HepG2 (cell line): ENCODE data around the gene FIBCD1. TPM values are rescaled to one million over a fixed set of nuclear protein-coding genes. Genes with fewer than 3 reads are reported as not detected.
A peak's percentile ranks its signal among the peaks of the same experiment; 100 is the strongest.

Source experiments
- ATAC-seq: fragments of 200-7000 bp; cut with Tn5 transposase; 3 replicates; pipeline ENCODE4 v1.9.1; 2020; ENCODE audit warnings: mild to moderate bottlenecking, moderate library complexity
- BruUV-seq: library from RNA; stranded (reverse); fragments of 400-500 nt; replicated peaks from 2 replicates; lab custom pipeline; 2021; lab: Mats Ljungman, UMichigan
- CTCF ChIA-PET: fragments of 300-600 bp; formaldehyde crosslinking; extraction: SDS; loops from one replicate; lab custom pipeline; 2021; ENCODE audit warnings: low total read pairs, inconsistent platforms, low intra/inter-chr PET ratio; lab: Yijun Ruan, JAX
- POLR2A ChIA-PET: fragments of 350-600 bp; sonication (Branson Sonifier 250); formaldehyde crosslinking; loops from one replicate; lab custom pipeline; 2020; ENCODE audit warnings: antibody characterized with exemption, inconsistent platforms; lab: Yijun Ruan, JAX
- DNase-seq: peaks from one replicate; pipeline ENCODE4 v3.0.0-alpha.2; 2015; ENCODE audit warnings: low spot score
- FAIRE-seq: peaks from 3 replicates; lab custom pipeline; 2011; peaks lifted over from hg19 to GRCh38; lab: Jason Lieb, UNC
- H2AFZ ChIP-seq: one replicate; pipeline ENCODE4 v1.6.1; 2011; ENCODE audit warnings: low read length, inconsistent platforms
- H3K27ac ChIP-seq: fragments of 300-600 bp; 3 replicates; pipeline ENCODE4 v1.8.0; 2011; ENCODE audit warnings: mixed run types, mild to moderate bottlenecking, mixed read lengths, low read length, inconsistent platforms; ENCODE audit not compliant: insufficient read depth; ENCODE audit errors: extremely low read length
- H3K27me3 ChIP-seq, 2 experiments: fragments of 200-600 bp in 1 of 2; 2 replicates in 1 of 2; 3 replicates in 1 of 2; pipeline versions ENCODE4 v1.6.0 to v1.8.0; 2011; ENCODE audit warnings: low read length in 2 of 2, mild to moderate bottlenecking in 2 of 2, moderate library complexity in 2 of 2, inconsistent platforms in 1 of 2; ENCODE audit not compliant: insufficient read depth in 2 of 2, control insufficient read depth in 1 of 2
- H3K36me3 ChIP-seq, 2 experiments: fragments of 200-600 bp in 1 of 2; replicated peaks in 1 of 2; 2 replicates in 1 of 2; 3 replicates in 1 of 2; pipeline versions ENCODE4 v1.5.1 to v1.8.0; 2011; ENCODE audit warnings: low read length in 2 of 2, inconsistent platforms in 1 of 2; ENCODE audit not compliant: insufficient read depth in 2 of 2, control insufficient read depth in 1 of 2
- H3K4me1 ChIP-seq: 2 replicates; pipeline ENCODE4 v1.5.1; 2012; ENCODE audit warnings: low read length, inconsistent platforms; ENCODE audit not compliant: insufficient read depth
- H3K4me2 ChIP-seq: 2 replicates; pipeline ENCODE4 v1.6.0; 2011; ENCODE audit warnings: low read depth, low read length, inconsistent platforms
- H3K4me3 ChIP-seq, 3 experiments: fragments of 200-600 bp in 1 of 3; sonication (generic), shearing (Covaris generic) in 1 of 3; replicated peaks in 1 of 3; 2 replicates each; pipeline ENCODE4 v1.5.1; 2011 to 2016; ENCODE audit warnings: low read length in 3 of 3, inconsistent platforms in 2 of 3, low read depth in 2 of 3, mild to moderate bottlenecking in 2 of 3, control low read depth in 1 of 3, mixed read lengths in 1 of 3; ENCODE audit not compliant: insufficient read depth in 1 of 3
- H3K79me2 ChIP-seq: one replicate; pipeline ENCODE4 v1.6.1; 2011; ENCODE audit warnings: low read length, inconsistent platforms; ENCODE audit not compliant: insufficient read depth
- H3K9ac ChIP-seq: 2 replicates; pipeline ENCODE4 v1.6.0; 2011; ENCODE audit warnings: mild to moderate bottlenecking, low read depth, low read length, inconsistent platforms; ENCODE audit not compliant: insufficient read depth
- H3K9me3 ChIP-seq: 2 replicates; pipeline ENCODE4 v1.5.1; 2012; ENCODE audit warnings: mild to moderate bottlenecking, low read length
- H4K20me1 ChIP-seq: 2 replicates; pipeline ENCODE4 v1.6.0; 2011; ENCODE audit warnings: inconsistent platforms, mild to moderate bottlenecking, low read length, moderate library complexity; ENCODE audit not compliant: insufficient read depth
- CCAR2 ChIP-seq: fragments of 200-400 bp; formaldehyde crosslinking; optimal IDR thresholded peaks from 2 replicates; pipeline ENCODE3; 2018; ENCODE audit warnings: low read depth, mild to moderate bottlenecking, low read length, moderate library complexity
- CEBPB ChIP-seq: IDR thresholded peaks from 2 replicates; pipeline ENCODE4 v1.6.1; 2011; ENCODE audit warnings: low read depth, low read length, improper control_type of control experiment, borderline replicate concordance
- JUNB ChIP-seq: sonication (generic); formaldehyde crosslinking; IDR thresholded peaks from 2 replicates; pipeline ENCODE4 v1.8.0; 2022; ENCODE audit warnings: missing genetic modification reagents, mild to moderate bottlenecking, borderline replicate concordance
- NONO ChIP-seq, 2 experiments: fragments of 450-650 bp in 1 of 2; sonication (generic) in 1 of 2; formaldehyde crosslinking in 1 of 2; IDR thresholded peaks in 1 of 2; conservative IDR thresholded peaks in 1 of 2; 2 replicates each; pipeline versions ENCODE4 v1.6.1 to v1.8.0; 2017 to 2022; ENCODE audit warnings: mild to moderate bottlenecking in 1 of 2, missing genetic modification reagents in 1 of 2, moderate library complexity in 1 of 2
- PITX1 ChIP-seq: sonication (generic); formaldehyde crosslinking; IDR thresholded peaks from 2 replicates; pipeline ENCODE4 v1.5.1; 2020; ENCODE audit warnings: mild to moderate bottlenecking, missing genetic modification reagents
- SIX1 ChIP-seq: sonication (generic); formaldehyde crosslinking; IDR thresholded peaks from 2 replicates; pipeline ENCODE4 v1.4.0; 2020; ENCODE audit warnings: missing genetic modification reagents, borderline replicate concordance
- TBP ChIP-seq: sonication (generic); formaldehyde crosslinking; IDR thresholded peaks from 2 replicates; pipeline ENCODE4 v1.5.0; 2020; ENCODE audit warnings: missing genetic modification reagents
- TBX2 ChIP-seq: sonication (generic); formaldehyde crosslinking; IDR thresholded peaks from 2 replicates; pipeline ENCODE4 v1.5.0; 2020; ENCODE audit warnings: missing genetic modification reagents, mild to moderate bottlenecking, borderline replicate concordance
- U2AF1 ChIP-seq: fragments of 200-400 bp; formaldehyde crosslinking; optimal IDR thresholded peaks from 2 replicates; pipeline ENCODE3; 2017; ENCODE audit warnings: mild to moderate bottlenecking, low read depth, low read length
- ZBTB20 ChIP-seq: sonication (generic); formaldehyde crosslinking; IDR thresholded peaks from 2 replicates; pipeline ENCODE4 v1.8.1; 2023; ENCODE audit warnings: missing genetic modification reagents, low read depth, mild to moderate bottlenecking, borderline replicate concordance
- ZFYVE20 ChIP-seq: sonication (generic); formaldehyde crosslinking; IDR thresholded peaks from 2 replicates; pipeline ENCODE4 v1.8.0; 2023; ENCODE audit warnings: low read depth, mild to moderate bottlenecking, moderate library complexity, missing genetic modification reagents, borderline replicate concordance
- ZNF17 ChIP-seq: sonication (generic); formaldehyde crosslinking; IDR thresholded peaks from 2 replicates; pipeline ENCODE4 v1.5.0; 2020; ENCODE audit warnings: mild to moderate bottlenecking, missing genetic modification reagents
- ZNF510 ChIP-seq: sonication (generic); formaldehyde crosslinking; IDR thresholded peaks from 2 replicates; pipeline ENCODE4 v1.4.0; 2020; ENCODE audit warnings: low read depth, mild to moderate bottlenecking, missing genetic modification reagents
- ZNF549 ChIP-seq: sonication (generic); formaldehyde crosslinking; IDR thresholded peaks from 2 replicates; pipeline ENCODE4 v1.5.0; 2020; ENCODE audit warnings: missing genetic modification reagents
- WGBS: methylation state at CpG from one replicate; pipeline ENCODE4 v1.1.6; 2017; ENCODE audit warnings: low lambda C conversion rate; 5-methylcytosine and 5-hydroxymethylcytosine counted together
- in situ Hi-C: cut with HindIII; loops from 2 replicates; pipeline ENCODE4 v1.10.0; 2017; ENCODE audit warnings: low pct_unique_long_range_greater_than_20kb; ENCODE audit not compliant: extremely low pct_ligation_motif_present
- intact Hi-C: fragments of 100-400 bp; cut with micrococcal nuclease; formaldehyde crosslinking; loops from one replicate; pipeline ENCODE4 v1.10.0; 2022; ENCODE audit not compliant: unreplicated experiment
- polyA plus RNA-seq, 8 experiments: library from polyadenylated mRNA; depleted of rRNA in 3 of 8; stranded (reverse) in 7 of 8; unstranded in 1 of 8; fragments of >200 nt; fragmentation: Illumina TruSeq in 4 of 8; extraction: Trizol in 4 of 8; gene quantifications; 2 replicates each; pipeline versions ENCODE4 v1.2.1 to v1.2.3, GENCODE V29; 2011 to 2016; ENCODE audit warnings: low read depth in 4 of 8, missing spikeins in 1 of 8, mixed read lengths in 1 of 8; ENCODE audit not compliant: insufficient read depth in 1 of 8
- total RNA-seq, 5 experiments: library from RNA; depleted of rRNA; stranded (reverse); fragments of >200 nt; fragmentation: Illumina TruSeq; extraction: Trizol; gene quantifications; 2 replicates each; pipeline ENCODE4 v1.2.3, GENCODE V29; 2016; ENCODE audit warnings: low read depth in 1 of 5
- TF ChIP-seq, protein P1 (sequence below): sonication (generic); formaldehyde crosslinking; IDR thresholded peaks from 2 replicates; pipeline ENCODE4 v1.5.0; 2020; ENCODE audit warnings: missing genetic modification reagents
- TF ChIP-seq, protein P2 (sequence below): sonication (generic); formaldehyde crosslinking; IDR thresholded peaks from 2 replicates; pipeline ENCODE4 v1.8.1; 2023; ENCODE audit warnings: mild to moderate bottlenecking, missing genetic modification reagents
- TF ChIP-seq, protein P3 (sequence below): fragments of 450-650 bp; IDR thresholded peaks from 2 replicates; pipeline ENCODE4 v1.6.1; 2016
- TF ChIP-seq, protein P4 (sequence below): IDR thresholded peaks from 2 replicates; pipeline ENCODE4 v1.6.1; 2016; ENCODE audit warnings: mild to moderate bottlenecking, missing biosample characterization, missing genetic modification reagents

Gene FIBCD1
- total and polyA plus RNA-seq, 2 of the 13 experiments (the other 11 are each of a cell fraction or from before 2014, with no cell fraction given) = 0.55 to 0.89 TPM

DNA sequence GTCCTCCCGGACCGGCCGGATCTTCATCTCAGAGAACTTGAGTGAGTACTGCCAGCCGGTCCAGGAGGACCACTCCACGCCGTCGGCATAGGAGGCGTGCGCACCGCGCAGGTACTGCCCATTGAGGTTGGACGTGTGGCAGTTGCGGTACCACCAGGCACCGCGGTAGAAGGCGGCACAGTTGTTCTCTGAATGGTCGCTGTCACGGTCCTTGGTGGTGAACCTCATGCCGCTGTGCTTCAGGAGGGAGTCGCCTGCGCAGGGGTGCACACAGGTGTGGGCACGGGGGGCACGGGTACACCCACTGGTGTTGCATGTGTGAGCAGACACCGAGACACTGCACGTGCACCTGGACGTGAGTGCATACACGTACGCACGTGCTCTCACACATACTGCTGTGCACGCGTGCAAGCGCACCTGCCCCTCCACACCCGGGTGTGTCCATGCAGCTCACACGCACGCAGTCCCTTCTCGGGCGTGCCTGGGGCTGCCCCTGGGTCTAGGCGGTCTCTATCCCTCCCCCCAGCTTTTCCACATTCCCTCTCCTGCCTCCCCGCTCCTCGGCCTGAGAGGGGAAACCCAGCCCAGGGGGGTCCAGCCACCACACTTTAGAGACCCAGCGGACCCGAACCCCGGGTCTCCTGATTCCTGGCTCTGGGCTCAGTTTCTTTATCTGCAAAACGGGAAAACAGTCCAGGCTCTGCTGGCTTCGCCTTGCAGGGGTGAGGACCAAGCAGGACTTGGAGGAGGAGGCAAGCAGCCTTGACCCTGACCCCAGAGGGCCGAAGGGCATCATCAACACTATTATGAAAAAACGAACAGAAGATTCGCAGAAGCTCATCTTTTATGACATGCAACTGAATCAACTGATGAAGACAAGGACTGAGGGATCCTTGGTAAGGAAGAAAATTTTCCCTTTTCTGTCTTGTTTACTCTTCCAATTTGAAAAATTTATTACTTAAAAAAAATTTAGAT is 34.7 kb downstream of the FIBCD1 start:
- H4K20me1 ChIP-seq = no peaks in the 10 kb centered on the region
- H3K79me2 ChIP-seq = no peaks in the 10 kb centered on the region
- no peaks in the 10 kb centered on the region; a peak in 1 of 5 replicates for H3K36me3 ChIP-seq
- DNase-seq (no peak), ATAC-seq (no peak), FAIRE-seq (no peak)
- CTCF ChIA-PET = no interaction called here
- H3K9ac ChIP-seq = no peak overlapping the region
- H3K4me3 ChIP-seq = no peak overlapping the region
- H3K27ac ChIP-seq = no peak overlapping the region
- intact Hi-C loops = no loop called here
- no peak for TF ChIP-seq JUNB (CRISPR knock-in tag)
- TF ChIP-seq ZNF17 (CRISPR knock-in tag) = no peak
- TF ChIP-seq ZNF549 (CRISPR knock-in tag) = no peak
- TF ChIP-seq, protein P1, sequence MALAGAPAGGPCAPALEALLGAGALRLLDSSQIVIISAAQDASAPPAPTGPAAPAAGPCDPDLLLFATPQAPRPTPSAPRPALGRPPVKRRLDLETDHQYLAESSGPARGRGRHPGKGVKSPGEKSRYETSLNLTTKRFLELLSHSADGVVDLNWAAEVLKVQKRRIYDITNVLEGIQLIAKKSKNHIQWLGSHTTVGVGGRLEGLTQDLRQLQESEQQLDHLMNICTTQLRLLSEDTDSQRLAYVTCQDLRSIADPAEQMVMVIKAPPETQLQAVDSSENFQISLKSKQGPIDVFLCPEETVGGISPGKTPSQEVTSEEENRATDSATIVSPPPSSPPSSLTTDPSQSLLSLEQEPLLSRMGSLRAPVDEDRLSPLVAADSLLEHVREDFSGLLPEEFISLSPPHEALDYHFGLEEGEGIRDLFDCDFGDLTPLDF (CRISPR knock-in tag) = no peak
- TF ChIP-seq, protein P2, sequence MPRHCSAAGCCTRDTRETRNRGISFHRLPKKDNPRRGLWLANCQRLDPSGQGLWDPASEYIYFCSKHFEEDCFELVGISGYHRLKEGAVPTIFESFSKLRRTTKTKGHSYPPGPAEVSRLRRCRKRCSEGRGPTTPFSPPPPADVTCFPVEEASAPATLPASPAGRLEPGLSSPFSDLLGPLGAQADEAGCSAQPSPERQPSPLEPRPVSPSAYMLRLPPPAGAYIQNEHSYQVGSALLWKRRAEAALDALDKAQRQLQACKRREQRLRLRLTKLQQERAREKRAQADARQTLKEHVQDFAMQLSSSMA (CRISPR knock-in tag) = no peak
- no peak for TF ChIP-seq ZNF510 (CRISPR knock-in tag)
- TF ChIP-seq, protein P3, sequence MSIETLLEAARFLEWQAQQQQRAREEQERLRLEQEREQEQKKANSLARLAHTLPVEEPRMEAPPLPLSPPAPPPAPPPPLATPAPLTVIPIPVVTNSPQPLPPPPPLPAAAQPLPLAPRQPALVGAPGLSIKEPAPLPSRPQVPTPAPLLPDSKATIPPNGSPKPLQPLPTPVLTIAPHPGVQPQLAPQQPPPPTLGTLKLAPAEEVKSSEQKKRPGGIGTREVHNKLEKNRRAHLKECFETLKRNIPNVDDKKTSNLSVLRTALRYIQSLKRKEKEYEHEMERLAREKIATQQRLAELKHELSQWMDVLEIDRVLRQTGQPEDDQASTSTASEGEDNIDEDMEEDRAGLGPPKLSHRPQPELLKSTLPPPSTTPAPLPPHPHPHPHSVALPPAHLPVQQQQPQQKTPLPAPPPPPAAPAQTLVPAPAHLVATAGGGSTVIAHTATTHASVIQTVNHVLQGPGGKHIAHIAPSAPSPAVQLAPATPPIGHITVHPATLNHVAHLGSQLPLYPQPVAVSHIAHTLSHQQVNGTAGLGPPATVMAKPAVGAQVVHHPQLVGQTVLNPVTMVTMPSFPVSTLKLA = 0 out of 2 replicates have a peak, but pooled peaks have one; percentile 4
- TF ChIP-seq CCAR2 = no peak
- no peak for TF ChIP-seq TBX2 (CRISPR knock-in tag)
- TF ChIP-seq CEBPB = peak; percentile 1; the same call in 1 of the 2 replicates
- TF ChIP-seq, protein P4, sequence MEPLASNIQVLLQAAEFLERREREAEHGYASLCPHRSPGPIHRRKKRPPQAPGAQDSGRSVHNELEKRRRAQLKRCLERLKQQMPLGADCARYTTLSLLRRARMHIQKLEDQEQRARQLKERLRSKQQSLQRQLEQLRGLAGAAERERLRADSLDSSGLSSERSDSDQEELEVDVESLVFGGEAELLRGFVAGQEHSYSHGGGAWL (CRISPR knock-in tag) = no peak
- no peak for TF ChIP-seq NONO (IDR thresholded peaks at IDR 0.05)
- no peak for TF ChIP-seq NONO (CRISPR knock-in tag; conservative IDR thresholded peaks at IDR 0.05)
- TF ChIP-seq ZBTB20 (CRISPR knock-in tag) = no peak
- TF ChIP-seq ZFYVE20 = no peak
- TF ChIP-seq U2AF1 = no peak
- no peak for TF ChIP-seq SIX1
- no peak for TF ChIP-seq PITX1
- no peak for TF ChIP-seq TBP
- TF ChIP-seq, all 625 proteins: peak for 2
- Histone ChIP-seq H3K9me3 (no peaks in the 10 kb centered on the region), H3K4me1 (peaks cover 18% of the 10 kb centered on the region), H2AFZ (no peak overlapping the region), H3K27me3 (peaks cover 35 to 96% of the 10 kb centered on the region in 2 experiments; a peak in 4 of 5 replicates), H3K4me2 (no peak overlapping the region)
- POLR2A ChIA-PET = no interaction called here
- in situ Hi-C loops = no loop called here
- WGBS = 47% methylated on average over 18 of the region's 48 CpGs
- BruUV-seq = no TSS peak
